DMS153 (cell line): ENCODE measurements around the gene GLMP.

Experiments
- DNase-seq: peaks from one replicate; lab custom pipeline; 2025; lab: John Stamatoyannopoulos, UW

GLMP gene

GRCh38 chr1:156285437-156285836 is 10.0 kb downstream of the GLMP start:
- DNase-seq: no peak

DNA sequence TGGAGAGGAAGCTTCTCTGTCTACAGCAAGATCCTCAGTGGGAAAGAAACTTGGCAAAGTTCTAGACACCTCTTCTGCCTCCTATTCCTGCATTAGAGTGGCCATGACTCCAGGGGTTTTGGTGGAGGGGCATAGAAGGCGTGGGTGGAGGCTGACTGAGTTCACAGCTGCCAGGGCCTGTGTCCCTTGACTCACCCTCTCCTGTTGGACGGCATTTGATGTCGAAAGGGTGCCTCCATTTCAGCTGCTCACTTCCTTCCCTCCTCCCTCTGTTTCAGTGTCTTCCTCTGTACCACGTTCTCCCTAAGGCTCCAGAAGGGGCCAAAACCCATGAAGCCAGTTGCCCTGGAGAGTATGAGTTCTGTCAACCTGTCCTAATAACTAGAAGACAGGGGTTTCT is 10.7 kb downstream of the GLMP start:
- no peak for DNase-seq

GRCh38 chr1:156284112-156284511 is 11.4 kb downstream of the GLMP start, which contains the start of gene TMEM79:
TSS of gene TMEM79 (plus strand) at chr1:156284325. CDS start at chr1:156285227, 902 bp downstream.
- DNase-seq: no peak

DNA sequence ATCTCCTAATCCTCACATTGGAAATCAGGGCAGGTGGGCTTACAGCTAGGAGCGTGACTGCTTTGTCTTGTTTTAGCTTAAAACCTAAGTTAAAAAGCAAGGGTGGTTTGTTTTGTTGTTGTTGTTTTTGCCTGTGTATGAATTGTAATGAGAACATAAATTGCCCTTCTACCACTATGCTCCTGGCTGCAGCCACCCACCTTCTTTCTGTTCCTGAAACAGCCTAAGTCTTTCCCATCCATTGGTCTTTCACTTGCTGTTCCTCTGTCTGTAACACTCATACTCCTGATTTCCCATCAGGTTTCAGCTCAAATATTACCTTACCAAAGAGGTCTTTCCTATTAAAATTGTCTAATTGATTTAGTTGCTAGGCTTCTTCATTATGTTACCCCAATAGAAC is 12.0 kb downstream of the GLMP start:
- DNase-seq: no peak

DNA sequence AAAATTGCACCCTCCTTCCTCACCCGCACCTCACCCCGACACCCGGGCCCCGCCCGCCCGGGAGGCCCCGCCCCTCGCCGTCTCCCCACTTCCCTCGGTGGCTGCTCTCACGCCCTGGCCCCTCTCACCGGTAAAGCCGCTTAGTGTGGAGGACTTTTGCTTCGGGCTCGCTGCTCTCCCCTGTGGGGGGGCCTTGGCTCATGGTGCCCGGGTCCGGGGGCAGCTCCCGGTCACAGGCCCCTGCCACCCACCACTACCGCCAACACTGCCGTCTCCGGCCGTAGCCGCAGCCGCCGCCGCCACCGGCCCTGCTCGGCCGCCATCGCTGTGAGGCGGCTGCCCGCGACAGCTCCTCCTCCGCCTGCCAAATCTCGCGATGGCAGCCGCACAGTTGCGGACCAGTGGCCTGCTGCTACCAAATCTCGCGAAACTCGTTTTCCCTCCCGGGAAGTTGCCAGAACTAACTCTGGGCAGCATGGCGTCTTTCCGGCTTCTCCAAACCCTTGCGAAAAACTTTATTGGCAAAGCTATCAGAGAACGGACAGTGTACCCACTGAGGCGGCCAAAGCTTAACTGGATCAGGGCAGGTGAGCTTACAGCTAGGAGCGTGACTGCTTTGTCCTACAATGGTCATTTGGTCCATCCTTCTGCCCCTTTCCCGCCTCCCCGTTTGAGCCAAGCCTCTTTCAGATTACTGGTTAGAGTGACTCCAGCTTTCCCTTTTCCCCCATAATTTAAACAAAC is 12.8 kb downstream of the GLMP start, which contains the start of gene SMG5:
SMG5 (minus strand) TSS at position 347 of the 744 bp plus-strand sequence; CDS start at position 202, 145 bp downstream.
- DNase-seq: peak; percentile 99

GRCh38 chr1:156281693-156282478 is 13.6 kb downstream of the GLMP start:
- peak; percentile 29 for DNase-seq

- no peak for DNase-seq
Measured at GRCh38 chr1:156281281-156281680, 14.2 kb downstream of the GLMP start.

GRCh38 chr1:156279837-156280236 is 15.6 kb downstream of the GLMP start:
- DNase-seq: no peak

- no peak for DNase-seq
Measured at GRCh38 chr1:156276966-156277381, 18.5 kb downstream of the GLMP start.

- no peak for DNase-seq
Measured at GRCh38 chr1:156276532-156276931, 18.9 kb downstream of the GLMP start.

GRCh38 chr1:156270314-156270713 is 25.2 kb downstream of the GLMP start:
- DNase-seq: no peak

GRCh38 chr1:156268336-156268735 is 27.1 kb downstream of the GLMP start:
- DNase-seq: no peak

DNA sequence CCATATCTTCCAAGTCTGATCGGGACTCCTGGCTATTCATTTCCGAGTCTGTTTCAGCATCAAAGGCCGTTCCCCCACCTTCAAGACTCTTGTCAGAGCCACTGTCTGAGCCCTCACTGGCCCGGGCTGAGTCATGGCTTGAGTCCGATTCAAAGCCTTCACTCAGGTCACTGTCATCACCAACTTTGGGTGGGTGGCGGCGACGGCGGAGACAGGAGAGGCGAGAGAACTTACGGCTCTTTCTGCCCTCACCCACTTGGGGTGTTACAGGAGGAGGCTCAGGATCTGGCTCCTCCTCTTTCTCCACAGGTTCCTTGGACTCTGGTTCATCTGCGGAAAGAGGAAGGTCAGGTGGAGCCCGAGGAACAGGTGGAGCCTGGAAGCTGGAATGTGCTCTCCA is 29.4 kb downstream of the GLMP start:
- no peak for DNase-seq

DNA sequence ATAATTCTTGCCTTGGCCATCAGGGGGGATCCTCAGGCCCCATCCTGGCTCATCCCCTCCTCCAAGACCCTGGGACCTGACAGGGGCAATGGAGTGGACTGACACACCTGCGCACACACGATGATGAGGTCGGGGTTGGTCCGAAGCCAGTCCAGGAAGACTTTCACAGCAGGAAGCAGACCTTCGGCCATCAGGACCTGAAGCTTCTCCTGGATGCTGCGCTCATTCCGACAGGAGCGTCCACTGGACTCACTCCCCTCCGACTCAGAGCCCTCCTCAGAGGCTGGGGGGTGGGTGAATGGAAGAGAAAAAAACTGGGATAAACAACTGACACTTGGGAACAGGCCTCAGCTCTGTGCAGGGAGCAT is 32.2 kb downstream of the GLMP start:
- DNase-seq: no peak

- no peak for DNase-seq
Measured at GRCh38 chr1:156262461-156263287, 32.8 kb downstream of the GLMP start.

DNA sequence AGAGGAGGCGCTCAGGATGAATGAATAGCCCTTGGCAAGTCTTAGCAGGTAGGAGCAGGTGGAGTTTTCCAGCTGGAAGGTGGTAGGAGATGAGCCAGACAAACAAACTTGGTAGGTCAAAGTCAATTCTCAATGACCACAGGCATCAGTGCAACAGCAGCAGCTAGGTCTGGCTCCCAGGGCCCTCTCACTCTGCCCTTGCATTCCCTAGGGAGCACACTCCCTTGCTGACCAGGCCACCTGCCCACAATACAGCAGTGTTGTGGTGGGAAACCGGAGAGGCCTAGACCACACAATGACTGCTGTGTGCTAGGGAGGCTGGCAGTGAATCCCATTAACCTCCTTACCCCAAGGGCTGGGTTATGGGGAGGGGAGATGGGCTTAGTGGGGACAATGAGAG is 34.6 kb downstream of the GLMP start:
- DNase-seq: no peak

GRCh38 chr1:156259805-156260204 is 35.7 kb downstream of the GLMP start:
- DNase-seq: no peak

GRCh38 chr1:156258859-156259258 is 36.6 kb downstream of the GLMP start:
- no peak for DNase-seq

DNA sequence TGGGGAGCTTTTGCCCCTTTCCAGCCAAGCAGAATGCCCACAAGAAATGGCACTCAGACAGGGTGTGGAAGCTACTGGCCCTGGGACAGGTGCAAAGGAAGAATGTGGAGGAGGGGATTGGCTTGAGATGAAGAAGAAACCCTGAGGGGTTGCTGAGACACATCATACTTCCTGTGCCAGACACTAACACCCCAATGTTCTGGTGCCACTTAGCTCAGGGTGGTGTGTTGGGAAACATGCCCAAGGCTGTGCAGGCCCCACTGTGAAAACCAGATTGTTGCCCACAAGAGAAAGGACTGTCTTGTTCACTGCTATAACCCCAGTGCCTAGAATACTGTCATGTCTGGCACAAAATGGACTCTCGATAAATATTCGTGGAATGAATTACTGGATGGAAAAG is 37.8 kb downstream of the GLMP start:
- no peak for DNase-seq

- no peak for DNase-seq
Measured at GRCh38 chr1:156253634-156254033, 41.8 kb downstream of the GLMP start.

DNA sequence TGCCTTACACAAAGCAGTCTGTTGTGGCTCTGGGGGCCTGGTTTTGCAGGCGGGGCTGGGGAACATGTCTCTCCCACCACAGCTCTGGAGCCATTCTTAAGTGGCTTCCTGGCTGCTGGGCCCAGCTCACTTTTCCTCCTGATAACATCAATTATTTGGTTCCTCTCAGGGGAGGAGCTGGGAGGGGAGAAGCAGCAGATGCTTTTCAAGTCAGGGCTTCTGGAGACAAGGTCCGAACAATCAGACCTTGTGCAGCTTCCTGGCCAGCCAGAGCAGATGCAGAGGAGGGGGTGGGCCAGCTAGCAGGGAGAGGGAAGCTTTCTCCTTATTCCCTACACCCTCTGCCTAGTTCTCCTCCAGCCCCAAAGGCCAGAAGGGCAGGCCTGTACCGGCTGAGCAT is 44.0 kb downstream of the GLMP start:
- DNase-seq: no peak

DNA sequence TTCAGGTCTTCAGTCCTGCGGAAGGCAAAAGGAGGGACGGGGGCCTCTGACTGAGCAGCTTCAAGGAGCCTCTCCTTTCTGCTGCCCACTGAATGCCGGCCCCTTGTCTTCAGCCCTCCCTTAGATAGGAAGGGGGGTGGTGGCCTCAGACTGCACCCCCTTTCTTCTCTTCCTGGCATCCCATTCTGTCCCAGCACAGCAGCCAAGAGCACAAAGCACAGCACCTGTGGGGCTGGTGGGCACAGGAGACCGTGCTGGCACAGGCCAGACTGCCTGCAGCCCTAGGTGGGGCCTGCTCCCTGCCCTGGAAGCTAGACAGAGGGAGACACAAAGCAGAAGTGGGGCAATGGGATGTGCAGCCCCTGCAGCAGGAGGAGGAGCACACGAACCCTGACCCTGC is 45.9 kb downstream of the GLMP start:
- DNase-seq: no peak

- DNase-seq: no peak
Measured at GRCh38 chr1:156248323-156248683, 47.2 kb downstream of the GLMP start.
